ENCODE data around the gene CREB5.

- TF ChIP-seq GATA2 (IDR thresholded peaks at IDR 0.05; ENCODE audit: low read depth, low read length) = no peak
- no peak for TF ChIP-seq GATA3 (IDR thresholded peaks at IDR 0.05; ENCODE audit: low read depth, low read length)
Observed at GRCh38 chr7:28565980-28566379, 153.7 kb downstream of the CREB5 start.

Measured in SH-SY5Y (cell line).